MM.1S (cell line): ENCODE measurements around the gene CKM.

Source experiments
- CTCF ChIP-seq: fragments of 300-600 bp; sonication (generic); IDR thresholded peaks from 2 replicates; pipeline ENCODE4 v1.5.1; 2016; ENCODE audit warnings: antibody characterized with exemption, low read length, mixed read lengths
- EZH2 ChIP-seq: fragments of 300-600 bp; sonication (generic); optimal IDR thresholded peaks from 2 replicates; pipeline ENCODE3; 2017; ENCODE audit warnings: low read depth, mild to moderate bottlenecking, antibody characterized with exemption, low read length, mixed read lengths

- no peak for TF ChIP-seq CTCF
- TF ChIP-seq EZH2 = no peak
Measured at GRCh38 chr19:45370410-45371204, 47.9 kb upstream of the CKM start, which contains the start of gene ERCC2.
